HG02798 (cell line): ENCODE measurements around the gene AFF2.
A peak's percentile ranks its signal among the peaks of the same experiment; 100 is the strongest.

Experiments used
- ATAC-seq: cut with Tn5 transposase; IDR thresholded peaks from one replicate; pipeline ENCODE4 v1.9.1; 2021; ENCODE audit warnings: mild to moderate bottlenecking; ENCODE audit not compliant: unreplicated experiment, poor library complexity

The AFF2 gene

GRCh38 chrX:148976571-148977400 lies 476.4 kb downstream of the AFF2 start:
- ATAC-seq, result no peak

GRCh38 chrX:148979786-148980185 lies 479.4 kb downstream of the AFF2 start:
- no peak for ATAC-seq

- peak; percentile 67 for ATAC-seq
These were observed 483.8 kb downstream of the AFF2 start for GRCh38 chrX:148984238-148984637.

GRCh38 chrX:148991502-148991901 lies 491.1 kb downstream of the AFF2 start:
- no peak for ATAC-seq

- no peak for ATAC-seq
These were observed 495.2 kb downstream of the AFF2 start for GRCh38 chrX:148995661-148996060.

GRCh38 chrX:149002320-149002719 lies 501.9 kb downstream of the AFF2 start:
- ATAC-seq, result no peak

DNA sequence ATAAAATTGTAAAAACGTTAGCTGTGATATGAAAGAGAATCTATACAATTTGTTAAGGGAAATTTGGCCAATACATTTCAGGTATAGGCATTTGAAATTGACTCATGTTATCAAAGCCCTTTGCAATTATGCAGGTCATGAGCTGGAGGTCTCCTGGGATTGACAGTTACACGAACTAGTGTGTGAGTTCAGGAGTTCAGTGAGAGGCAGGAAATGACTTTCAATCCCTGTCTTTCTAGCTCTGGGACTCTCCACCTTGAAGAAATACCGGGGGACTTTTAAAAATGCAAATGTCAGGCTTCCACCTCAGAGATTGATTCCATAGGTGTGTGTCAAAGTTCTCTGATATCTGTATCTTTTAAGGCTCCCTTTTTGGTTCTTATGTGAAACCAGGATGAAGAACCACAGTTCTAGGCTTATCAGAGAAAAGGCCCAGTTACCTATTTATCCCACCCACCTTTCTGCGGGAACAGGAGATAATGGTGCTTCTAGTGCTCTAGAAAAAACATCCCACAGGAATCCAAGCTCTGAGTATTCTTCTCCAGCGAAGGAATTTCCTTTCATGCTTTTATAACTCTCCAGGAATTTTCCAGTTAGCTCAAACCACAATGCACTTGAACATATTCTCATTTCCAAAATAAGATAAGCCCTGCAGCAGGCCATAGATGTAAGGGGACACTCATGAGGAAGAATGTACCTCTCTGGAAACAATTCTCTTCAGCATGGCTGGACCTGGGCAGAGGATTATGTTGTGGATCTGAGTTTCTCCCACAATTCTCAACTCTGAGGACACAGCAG lies 503.6 kb downstream of the AFF2 start:
- no peak for ATAC-seq

- ATAC-seq, result peak; percentile 42
These were observed 504.5 kb downstream of the AFF2 start for GRCh38 chrX:149004936-149005335.

DNA sequence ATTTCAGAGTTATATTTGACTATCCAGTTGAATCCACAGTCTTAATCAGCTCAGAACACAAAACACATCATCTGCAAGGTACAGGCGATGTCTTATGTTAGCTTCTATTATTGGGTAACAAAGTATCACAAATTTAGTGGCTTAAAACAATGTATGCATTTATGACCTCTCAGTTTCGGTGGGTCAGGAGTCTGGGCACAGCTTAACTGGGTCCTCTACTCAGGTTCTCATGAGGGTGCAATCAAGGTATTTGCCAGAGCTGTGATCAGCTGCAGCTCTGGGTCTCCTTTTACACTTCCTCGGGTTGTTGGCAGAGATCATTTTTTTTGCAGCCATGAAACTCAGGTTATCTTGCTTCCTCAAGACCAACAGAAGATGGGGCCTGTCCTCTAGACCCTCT lies 505.8 kb downstream of the AFF2 start:
- ATAC-seq, result no peak

- ATAC-seq, result no peak
These were observed 507.0 kb downstream of the AFF2 start for GRCh38 chrX:149007423-149007822.

- ATAC-seq, result no peak
These were observed 509.8 kb downstream of the AFF2 start for GRCh38 chrX:149010013-149010852.

DNA sequence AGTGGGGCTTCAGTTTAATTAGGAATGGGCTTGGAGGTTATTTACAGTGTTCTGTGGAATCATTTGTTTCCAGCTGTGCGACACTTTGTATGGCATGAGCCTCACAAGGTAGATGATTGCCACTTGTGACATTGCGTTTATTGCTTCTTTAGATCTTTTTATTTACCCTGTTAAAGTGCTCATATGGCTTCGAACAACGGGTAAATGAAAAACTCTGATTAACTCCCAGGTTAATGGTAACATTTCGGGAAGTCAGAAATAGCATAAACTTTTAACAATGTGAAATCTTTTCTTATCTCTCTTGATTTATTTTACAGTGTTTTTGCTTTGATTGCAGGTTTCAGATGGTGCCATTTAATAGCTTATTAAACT lies 510.4 kb downstream of the AFF2 start:
- ATAC-seq, result no peak

GRCh38 chrX:149013081-149013480 lies 512.7 kb downstream of the AFF2 start:
- ATAC-seq, result no peak

DNA sequence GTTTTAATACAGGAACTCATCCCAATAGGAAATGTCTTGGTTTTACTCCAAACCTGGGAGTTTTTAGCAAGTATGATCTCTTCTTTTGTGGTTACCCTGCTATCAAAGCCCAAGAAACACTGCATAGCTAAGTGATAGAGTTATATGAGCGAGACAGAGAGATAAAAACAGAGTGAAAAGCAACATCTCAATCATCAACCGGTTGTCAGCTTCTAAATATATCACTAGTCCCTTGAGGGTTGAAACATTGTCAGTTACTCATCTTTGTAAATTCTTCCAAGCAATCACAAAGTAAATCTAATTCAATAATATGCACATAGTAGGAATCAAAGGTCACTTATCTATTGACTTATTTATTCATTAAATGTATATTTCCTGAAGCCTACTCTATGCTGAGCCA lies 520.7 kb downstream of the AFF2 start:
- ATAC-seq, result no peak

DNA sequence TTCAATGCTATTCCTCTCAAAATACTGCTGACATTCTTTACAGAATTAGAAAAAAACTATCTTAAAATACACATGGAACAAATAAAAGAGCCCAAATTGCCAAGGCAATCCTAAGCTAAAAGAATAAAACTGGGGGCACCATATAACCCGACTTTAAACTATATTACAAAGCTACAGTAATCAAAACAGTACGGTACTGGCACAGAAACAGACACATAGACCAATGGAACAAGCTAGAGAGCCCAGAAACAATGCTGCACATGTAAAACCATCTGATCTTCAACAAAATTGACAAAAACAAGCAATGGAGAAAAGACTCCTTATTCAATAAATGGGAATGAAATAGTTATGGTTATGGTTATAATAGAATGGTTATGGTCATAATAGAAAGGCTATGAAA lies 522.1 kb downstream of the AFF2 start:
- ATAC-seq, result no peak

DNA sequence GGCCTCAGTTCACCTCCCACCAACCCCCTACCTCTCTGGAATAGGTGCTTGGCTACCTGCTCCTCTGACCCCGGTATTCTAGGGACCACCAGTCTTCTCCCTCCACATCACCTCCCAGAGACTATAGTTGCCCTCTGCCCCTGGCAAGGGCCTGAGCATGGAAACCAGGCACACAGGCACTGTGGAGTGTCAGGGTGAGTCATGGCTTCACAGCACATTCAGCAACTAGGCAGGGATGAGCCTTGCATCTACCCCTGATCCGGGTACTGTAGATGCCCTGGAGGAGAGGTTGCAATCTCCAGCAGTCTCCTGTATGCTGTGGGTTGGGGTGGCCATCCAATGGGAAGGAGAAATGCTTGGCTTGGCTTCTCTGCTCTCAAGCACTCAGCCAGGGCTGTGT lies 532.0 kb downstream of the AFF2 start:
- ATAC-seq, result no peak

DNA sequence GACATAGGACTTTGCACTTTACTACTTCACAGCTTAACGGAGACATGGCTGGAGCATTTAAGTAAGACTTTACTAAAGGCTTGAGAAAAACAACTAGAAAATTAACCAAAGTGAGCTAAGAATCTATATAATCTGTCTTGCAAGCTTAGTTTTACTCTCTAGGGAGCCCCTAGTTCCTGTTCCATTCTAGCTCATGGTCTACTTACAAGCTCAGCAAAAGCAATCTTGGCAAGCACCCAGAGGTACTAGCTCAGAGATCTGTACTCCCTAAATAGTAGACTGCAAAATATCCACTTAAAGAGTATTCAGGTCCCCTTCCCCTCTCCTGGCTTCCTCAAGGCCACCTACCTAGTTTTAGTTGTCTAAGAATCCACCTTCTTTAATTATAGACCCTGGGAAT lies 535.7 kb downstream of the AFF2 start:
- no peak for ATAC-seq

GRCh38 chrX:149037281-149037870 lies 537.0 kb downstream of the AFF2 start:
- no peak for ATAC-seq

GRCh38 chrX:149039057-149039456 lies 538.6 kb downstream of the AFF2 start:
- no peak for ATAC-seq

DNA sequence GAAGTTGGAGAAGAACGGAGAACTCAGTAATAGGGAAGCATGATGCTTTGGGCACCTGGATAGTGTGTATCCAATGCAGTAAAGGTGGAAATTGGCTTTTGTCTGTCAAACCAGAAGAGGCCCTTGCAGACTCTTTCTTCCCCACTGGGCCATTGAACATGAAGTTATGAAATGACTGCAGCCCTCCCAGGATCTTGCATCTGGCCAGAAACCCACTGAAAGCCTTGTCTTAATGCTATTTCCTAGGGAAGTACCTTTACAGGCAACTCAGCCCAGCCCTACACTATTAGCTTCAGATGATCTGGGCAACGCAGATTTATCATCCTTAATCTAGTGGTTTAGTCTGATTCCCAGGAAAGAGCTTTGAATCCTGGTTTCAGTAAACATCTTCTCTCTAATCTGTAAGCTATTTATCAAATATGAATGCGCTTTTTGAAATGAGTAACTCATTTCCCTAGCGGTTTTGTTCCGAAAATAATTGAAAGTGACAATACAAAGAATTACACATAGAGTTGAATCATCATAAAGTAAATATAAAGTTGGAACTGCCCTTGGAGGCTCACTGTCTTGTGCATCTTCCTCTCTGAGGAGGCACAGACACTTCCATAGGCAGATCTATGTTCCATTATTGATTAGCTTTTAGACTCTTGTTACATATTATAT lies 540.6 kb downstream of the AFF2 start:
- no peak for ATAC-seq
